HEK293 (cell line): ENCODE measurements around the gene APOC1.

Experiments used
- CTCF ChIA-PET: fragments of 350-600 bp; formaldehyde crosslinking; extraction: SDS; loops from one replicate; lab custom pipeline; 2021; ENCODE audit warnings: antibody characterized with exemption; lab: Yijun Ruan, JAX
- POLR2A ChIA-PET: fragments of 300-600 bp; formaldehyde crosslinking; extraction: SDS; loops from one replicate; lab custom pipeline; 2020; ENCODE audit warnings: antibody characterized with exemption, inconsistent platforms; lab: Yijun Ruan, JAX
- H3K27ac ChIP-seq: fragments of 200-500 bp; sonication (Bioruptor generic); 2 replicates; pipeline ENCODE4 v1.5.1; 2014; ENCODE audit warnings: low read depth, low read length, control low read depth, inconsistent platforms; ENCODE audit errors: extremely low read depth
- H3K36me3 ChIP-seq, 2 experiments: fragments of 200-500 bp in 1 of 2; sonication (Bioruptor generic) in 1 of 2; 1 replicate in 1 of 2; 2 replicates in 1 of 2; pipeline ENCODE4 v1.5.1; 2014 to 2017; ENCODE audit warnings: inconsistent platforms in 2 of 2, low read length in 2 of 2; ENCODE audit not compliant: control insufficient read depth in 2 of 2, insufficient read depth in 1 of 2
- H3K4me1 ChIP-seq: fragments of 200-500 bp; sonication (Bioruptor generic); 2 replicates; pipeline ENCODE4 v1.5.1; 2014; ENCODE audit warnings: mild to moderate bottlenecking, low read length, inconsistent platforms; ENCODE audit not compliant: control insufficient read depth, insufficient read depth
- H3K4me3 ChIP-seq: 2 replicates; pipeline ENCODE4 v1.5.1; 2011; ENCODE audit warnings: low read depth, mild to moderate bottlenecking, control low read depth, low read length, moderate library complexity
- H3K9me3 ChIP-seq: fragments of 200-500 bp; sonication (Bioruptor generic); 2 replicates; pipeline ENCODE4 v1.5.1; 2014; ENCODE audit warnings: low read depth, low read length, inconsistent platforms; ENCODE audit not compliant: control insufficient read depth, insufficient read depth
- ELK4 ChIP-seq: IDR thresholded peaks from 2 replicates; pipeline ENCODE4 v1.6.1; 2011; ENCODE audit warnings: mild to moderate bottlenecking, low read depth, low read length, borderline replicate concordance
- KLF1 ChIP-seq: fragments of 450-650 bp; formaldehyde crosslinking; IDR thresholded peaks from 2 replicates; pipeline ENCODE4 v1.5.1; 2016; ENCODE audit warnings: missing biosample characterization, missing genetic modification characterization
- MEIS1 ChIP-seq: sonication (generic); formaldehyde crosslinking; IDR thresholded peaks from 2 replicates; pipeline ENCODE4 v1.8.1; 2022; ENCODE audit warnings: missing genetic modification reagents, mild to moderate bottlenecking, borderline replicate concordance
- PATZ1 ChIP-seq: fragments of 450-650 bp; formaldehyde crosslinking; IDR thresholded peaks from 2 replicates; pipeline ENCODE4 v1.5.1; 2016; ENCODE audit warnings: missing biosample characterization, missing genetic modification characterization
- ZBTB10 ChIP-seq: fragments of 450-650 bp; formaldehyde crosslinking; IDR thresholded peaks from 2 replicates; pipeline ENCODE4 v1.5.1; 2016; ENCODE audit warnings: missing biosample characterization, missing genetic modification characterization
- ZBTB26 ChIP-seq: fragments of 450-650 bp; formaldehyde crosslinking; optimal IDR thresholded peaks from 2 replicates; pipeline ENCODE3; 2016; ENCODE audit warnings: missing biosample characterization, mild to moderate bottlenecking, missing genetic modification characterization
- ZBTB8A ChIP-seq: fragments of 450-650 bp; formaldehyde crosslinking; IDR thresholded peaks from 2 replicates; pipeline ENCODE4 v1.5.1; 2016; ENCODE audit warnings: missing biosample characterization, missing genetic modification characterization
- ZFP37 ChIP-seq: fragments of 450-650 bp; formaldehyde crosslinking; IDR thresholded peaks from 2 replicates; pipeline ENCODE4 v1.5.1; 2016; ENCODE audit warnings: missing biosample characterization, missing genetic modification characterization
- ZIC2 ChIP-seq: fragments of 450-650 bp; formaldehyde crosslinking; IDR thresholded peaks from 2 replicates; pipeline ENCODE4 v1.5.1; 2016; ENCODE audit warnings: missing biosample characterization, missing genetic modification characterization
- ZNF112 ChIP-seq: fragments of 450-650 bp; formaldehyde crosslinking; IDR thresholded peaks from 2 replicates; pipeline ENCODE4 v1.5.0; 2017; ENCODE audit warnings: missing biosample characterization, missing genetic modification characterization
- ZNF133 ChIP-seq: fragments of 450-650 bp; formaldehyde crosslinking; IDR thresholded peaks from 2 replicates; pipeline ENCODE4 v1.5.1; 2016; ENCODE audit warnings: missing biosample characterization, missing genetic modification characterization
- ZNF146 ChIP-seq: fragments of 450-650 bp; formaldehyde crosslinking; IDR thresholded peaks from 2 replicates; pipeline ENCODE4 v1.5.1; 2016; ENCODE audit warnings: missing biosample characterization, missing genetic modification characterization
- ZNF169 ChIP-seq: fragments of 450-650 bp; formaldehyde crosslinking; IDR thresholded peaks from 2 replicates; pipeline ENCODE4 v1.5.1; 2016; ENCODE audit warnings: missing biosample characterization, missing genetic modification characterization
- ZNF211 ChIP-seq: fragments of 450-650 bp; formaldehyde crosslinking; IDR thresholded peaks from 2 replicates; pipeline ENCODE4 v1.5.1; 2016; ENCODE audit warnings: low read depth, missing biosample characterization, missing genetic modification characterization
- ZNF324 ChIP-seq: fragments of 450-650 bp; formaldehyde crosslinking; IDR thresholded peaks from 2 replicates; pipeline ENCODE4 v1.5.1; 2016; ENCODE audit warnings: missing biosample characterization, missing genetic modification characterization
- ZNF629 ChIP-seq: fragments of 450-650 bp; formaldehyde crosslinking; IDR thresholded peaks from 2 replicates; pipeline ENCODE4 v1.5.1; 2017; ENCODE audit warnings: missing biosample characterization, missing genetic modification characterization
- ZNF670 ChIP-seq: fragments of 450-650 bp; formaldehyde crosslinking; IDR thresholded peaks from 2 replicates; pipeline ENCODE4 v1.5.1; 2016; ENCODE audit warnings: missing biosample characterization, missing genetic modification characterization, low read depth
- ZNF677 ChIP-seq: fragments of 450-650 bp; IDR thresholded peaks from 2 replicates; pipeline ENCODE4 v1.5.0; 2018; ENCODE audit warnings: missing biosample characterization, mild to moderate bottlenecking, missing genetic modification characterization, moderate library complexity

APOC1 gene

GRCh38 chr19:44865196-44865767 lies 49.1 kb upstream of the APOC1 start:
- POLR2A ChIA-PET: interaction anchor here (0.7 kb wide), 1 partner anchor 787 kb away, joined by 4 read pairs; no protein-coding TSS in a partner anchor
- H3K4me3 ChIP-seq: no peak overlapping the region
- H3K9me3 ChIP-seq: no peaks in the 10 kb centered on the region
- H3K4me1 ChIP-seq: no peaks in the 10 kb centered on the region
- peaks cover 28 to 44% of the 10 kb centered on the region in 2 experiments; a peak in 2 of 3 replicates for H3K36me3 ChIP-seq
- no peak overlapping the region for H3K27ac ChIP-seq
- TF ChIP-seq ZNF133 (tag by site-specific recombination) (no peak), ZNF324 (tag by site-specific recombination) (no peak), ELK4 (no peak), ZNF211 (tag by site-specific recombination) (no peak), ZBTB10 (tag by site-specific recombination) (no peak), ZBTB26 (tag by site-specific recombination) (no peak), ZIC2 (tag by site-specific recombination) (no peak), ZNF629 (no peak), ZFP37 (no peak), ZNF146 (tag by site-specific recombination) (no peak), ZNF677 (tag by site-specific recombination) (no peak), ZBTB8A (tag by site-specific recombination) (no peak), ZNF112 (tag by site-specific recombination) (no peak), ZNF670 (tag by site-specific recombination) (no peak), ZNF169 (tag by site-specific recombination) (no peak), PATZ1 (tag by site-specific recombination) (no peak), MEIS1 (CRISPR knock-in tag) (no peak)
- CTCF ChIA-PET: interaction anchor here (0.6 kb wide), 2 partner anchors 11 to 13 kb away, joined by 3 read pairs; no protein-coding TSS in a partner anchor

GRCh38 chr19:44866664-44867063 lies 47.7 kb upstream of the APOC1 start:
- H3K4me3 ChIP-seq: no peak overlapping the region
- H3K36me3 ChIP-seq: peaks cover 30 to 54% of the 10 kb centered on the region in 2 experiments
- ChIA-PET POLR2A (interaction anchor here (0.7 to 1.1 kb wide), 3 partner anchors 12 to 269 kb away, joined by 4 to 5 read pairs (median 4); partner anchors contain the start of gene TOMM40), CTCF (interaction anchor here (0.6 to 1.2 kb wide), 2 partner anchors 38 to 172 kb away, joined by 3 to 4 read pairs; partner anchors contain the start of gene APOE)
- no peaks in the 10 kb centered on the region for H3K9me3 ChIP-seq
- TF ChIP-seq KLF1 (tag by site-specific recombination) (peak; percentile 86), PATZ1 (tag by site-specific recombination) (no peak)
- no peaks in the 10 kb centered on the region for H3K4me1 ChIP-seq
- no peak overlapping the region for H3K27ac ChIP-seq
